H4 (cell line): Measurements from ENCODE around the gene SLC37A4. TPM values are rescaled to one million over a fixed set of nuclear protein-coding genes. Genes with fewer than 3 reads are reported as not detected.

Experiments
- DNase-seq: peaks from one replicate; pipeline ENCODE4 v3.0.0-alpha.2; 2015; ENCODE audit warnings: low spot score
- total RNA-seq: library from RNA; depleted of rRNA; stranded (reverse); fragments of >200 nt; shearing (Covaris generic); gene quantifications from 2 replicates; pipeline ENCODE4 v1.2.3, GENCODE V29; 2014; rRNA removed

SLC37A4 gene
- total RNA-seq, 1 experiment from 2014 or later: 26.6 TPM

- DNase-seq: no peak
These were observed 54.6 kb downstream of the SLC37A4 start for GRCh38 chr11:118975771-118976709.

Other genes with a start within 250 kb of the SLC37A4 start
- gene DDX6, start 239.7 kb downstream of the SLC37A4 start, total RNA-seq: 60.1 and 67.0 TPM in 2 replicates
- gene CXCR5, start 147.0 kb downstream of the SLC37A4 start, total RNA-seq: not detected in 2 replicates
- 3.3 and 7.5 TPM in 2 replicates for gene BCL9L, start 105.0 kb downstream of the SLC37A4 start, total RNA-seq
- gene UPK2, start 74.6 kb downstream of the SLC37A4 start, total RNA-seq: not detected in 2 replicates
- not detected in 2 replicates for gene FOXR1, start 59.1 kb downstream of the SLC37A4 start, total RNA-seq
- gene CENATAC, start 32.7 kb downstream of the SLC37A4 start, total RNA-seq: 11.9 and 14.4 TPM in 2 replicates
- 3,227 and 3,660 TPM in 2 replicates for gene RPS25, start 12.5 kb downstream of the SLC37A4 start, total RNA-seq
- gene TRAPPC4, start 12.1 kb downstream of the SLC37A4 start, total RNA-seq: 118 and 134 TPM in 2 replicates
- 134 and 143 TPM in 2 replicates for gene HYOU1, start 26.3 kb upstream of the SLC37A4 start, total RNA-seq
- gene VPS11, start 36.9 kb upstream of the SLC37A4 start, total RNA-seq: 13.8 and 19.2 TPM in 2 replicates
- 6.2 and 16.4 TPM in 2 replicates for gene HMBS, start 54.0 kb upstream of the SLC37A4 start, total RNA-seq
- gene DPAGT1, start 71.0 kb upstream of the SLC37A4 start, total RNA-seq: 25.0 and 43.7 TPM in 2 replicates
- 2.3 and 5.1 TPM in 2 replicates for gene C2CD2L, start 76.5 kb upstream of the SLC37A4 start, total RNA-seq
- 6.1 and 7.2 TPM in 2 replicates for gene HINFP, start 90.7 kb upstream of the SLC37A4 start, total RNA-seq
- gene ABCG4, start 118.2 kb upstream of the SLC37A4 start, total RNA-seq: 0.25 TPM in 1 of 2 replicates, not detected in the other
- gene NLRX1, start 137.8 kb upstream of the SLC37A4 start, total RNA-seq: 14.3 and 14.7 TPM in 2 replicates
- not detected in 2 replicates for gene NHERF4, start 154.6 kb upstream of the SLC37A4 start, total RNA-seq
- 7.3 and 11.0 TPM in 2 replicates for gene CBL, start 175.5 kb upstream of the SLC37A4 start, total RNA-seq